Loucy (cell line): ENCODE data around the gene CYB561D2.

ENCODE experiments used
- CTCF ChIP-seq: fragments of 200-600 bp; sonication (generic); conservative IDR thresholded peaks from 2 replicates; pipeline ENCODE4 v1.5.1; 2014; ENCODE audit warnings: mild to moderate bottlenecking, antibody characterized with exemption, low read length
- EZH2phosphoT487 ChIP-seq: fragments of 200-600 bp; IDR thresholded peaks from 2 replicates; pipeline ENCODE4 v1.6.1; 2018; ENCODE audit warnings: antibody characterized with exemption, mild to moderate bottlenecking, moderate library complexity, borderline replicate concordance

GRCh38 chr3:50396502-50396901 is 45.8 kb downstream of the CYB561D2 start:
- TF ChIP-seq CTCF (no peak), EZH2phosphoT487 (no peak)
